IPS-11a (cell line): ENCODE results near the gene RPL12.

ENCODE experiments used
- H3K4me3 ChIP-seq: one replicate; pipeline ENCODE4 v1.5.1; 2013; ENCODE audit warnings: low read depth, low read length, control low read depth

RPL12 gene

GRCh38 chr9:127450830-127451607, at the start of gene RPL12, which contains the start of gene LRSAM1:
Gene RPL12, minus strand, starts transcription at chr9:127451406. Its CDS starts 89 bp downstream, at chr9:127451317.
Gene LRSAM1, plus strand, starts transcription at chr9:127451510. Its CDS starts 3,018 bp downstream, at chr9:127454528.
- peak within 1 kb of the TSS; percentile 96 for H3K4me3 ChIP-seq

GRCh38 chr9:127500862-127501261, 49.7 kb upstream of the RPL12 start:
- no peak overlapping the region for H3K4me3 ChIP-seq

- H3K4me3 ChIP-seq = no peak overlapping the region
Observed at GRCh38 chr9:127500399-127500798, 49.2 kb upstream of the RPL12 start.

- no peak overlapping the region for H3K4me3 ChIP-seq
Observed at GRCh38 chr9:127498298-127498697, 47.1 kb upstream of the RPL12 start.

GRCh38 chr9:127497656-127498290, 46.6 kb upstream of the RPL12 start:
- no peak overlapping the region for H3K4me3 ChIP-seq

GRCh38 chr9:127496974-127497373, 45.8 kb upstream of the RPL12 start:
- H3K4me3 ChIP-seq = no peak overlapping the region

- no peak overlapping the region for H3K4me3 ChIP-seq
Observed at GRCh38 chr9:127495884-127496555, 44.8 kb upstream of the RPL12 start.

- no peak overlapping the region for H3K4me3 ChIP-seq
Observed at GRCh38 chr9:127494304-127494702, 43.1 kb upstream of the RPL12 start.

GRCh38 chr9:127493592-127494303, 42.5 kb upstream of the RPL12 start:
- no peak overlapping the region for H3K4me3 ChIP-seq

- H3K4me3 ChIP-seq = no peak overlapping the region
Observed at GRCh38 chr9:127492616-127493015, 41.4 kb upstream of the RPL12 start.

GRCh38 chr9:127491516-127491915, 40.3 kb upstream of the RPL12 start:
- no peak overlapping the region for H3K4me3 ChIP-seq

GRCh38 chr9:127490535-127491230, 39.5 kb upstream of the RPL12 start:
- H3K4me3 ChIP-seq = no peak overlapping the region

- H3K4me3 ChIP-seq = no peak overlapping the region
Observed at GRCh38 chr9:127489471-127490115, 38.4 kb upstream of the RPL12 start.

GRCh38 chr9:127488946-127489345, 37.7 kb upstream of the RPL12 start:
- no peak overlapping the region for H3K4me3 ChIP-seq

- H3K4me3 ChIP-seq = no peak overlapping the region
Observed at GRCh38 chr9:127485995-127486394, 34.8 kb upstream of the RPL12 start.

- H3K4me3 ChIP-seq = no peak overlapping the region
Observed at GRCh38 chr9:127482662-127483061, 31.5 kb upstream of the RPL12 start.

GRCh38 chr9:127479507-127480081, 28.4 kb upstream of the RPL12 start:
- H3K4me3 ChIP-seq = no peak overlapping the region

GRCh38 chr9:127474592-127474991, 23.4 kb upstream of the RPL12 start:
- H3K4me3 ChIP-seq = no peak overlapping the region

- H3K4me3 ChIP-seq = no peak overlapping the region
Observed at GRCh38 chr9:127473932-127474331, 22.7 kb upstream of the RPL12 start.

- no peak overlapping the region for H3K4me3 ChIP-seq
Observed at GRCh38 chr9:127473501-127473900, 22.3 kb upstream of the RPL12 start.
